ENCODE measurements around the gene MORN1.

GRCh38 chr1:2300004-2300771 lies 91.2 kb downstream of the MORN1 start:
- TF ChIP-seq TAF1 (IDR thresholded peaks at IDR 0.05; ENCODE audit: borderline replicate concordance, low read depth, low read length) (no peak), POLR2A (IDR thresholded peaks at IDR 0.05; ENCODE audit: low read depth, low read length) (peak; percentile 54; the same call in 1 of the 2 replicates), POLR2AphosphoS5 (IDR thresholded peaks at IDR 0.05; ENCODE audit: low read depth, low read length) (no peak)

Measured in GM12892 (cell line).